Endothelial cell of hepatic sinusoid (primary cell): ENCODE data around the gene PLEKHA1.

Experiments
- in situ Hi-C: cut with HindIII; loops from 2 replicates; pipeline ENCODE4 v1.10.0; 2017; ENCODE audit warnings: low sequenced_read_pairs

PLEKHA1 gene

DNA sequence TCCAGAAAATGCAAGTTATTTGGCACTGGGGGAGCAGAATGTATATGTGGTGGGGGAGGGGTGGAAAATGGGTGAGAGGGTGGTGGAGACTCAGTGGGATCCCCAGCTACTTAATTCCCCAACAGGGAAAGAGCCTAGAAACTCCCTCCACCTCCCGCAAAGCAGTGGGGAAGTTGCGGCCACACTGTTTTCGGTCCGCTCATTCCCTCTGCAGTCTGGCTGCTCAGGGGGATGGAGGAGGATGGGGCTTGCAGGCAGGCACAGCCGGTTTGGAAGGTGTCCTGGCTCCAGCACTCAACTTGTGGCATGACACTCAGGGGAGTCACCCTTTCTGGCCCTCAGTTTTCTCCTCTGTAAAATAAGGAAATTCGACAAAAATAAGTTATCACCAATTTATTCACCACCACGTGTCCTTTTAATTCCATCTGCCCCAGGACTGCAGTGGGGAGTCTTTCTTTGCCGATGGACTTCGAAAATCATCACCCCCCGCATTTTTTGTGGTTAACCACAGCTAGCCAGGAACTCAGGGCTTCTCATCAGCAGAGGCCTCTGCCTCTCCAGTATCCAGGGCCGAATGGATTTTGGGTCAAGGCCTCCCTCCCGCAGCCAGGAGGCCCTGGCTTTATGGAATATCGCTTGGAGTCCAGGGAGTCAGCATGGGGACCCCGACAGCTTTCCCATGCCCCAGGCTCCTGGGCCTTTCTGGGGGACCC, 85.2 kb downstream of the PLEKHA1 start:
- in situ Hi-C loops = no loop called here

DNA sequence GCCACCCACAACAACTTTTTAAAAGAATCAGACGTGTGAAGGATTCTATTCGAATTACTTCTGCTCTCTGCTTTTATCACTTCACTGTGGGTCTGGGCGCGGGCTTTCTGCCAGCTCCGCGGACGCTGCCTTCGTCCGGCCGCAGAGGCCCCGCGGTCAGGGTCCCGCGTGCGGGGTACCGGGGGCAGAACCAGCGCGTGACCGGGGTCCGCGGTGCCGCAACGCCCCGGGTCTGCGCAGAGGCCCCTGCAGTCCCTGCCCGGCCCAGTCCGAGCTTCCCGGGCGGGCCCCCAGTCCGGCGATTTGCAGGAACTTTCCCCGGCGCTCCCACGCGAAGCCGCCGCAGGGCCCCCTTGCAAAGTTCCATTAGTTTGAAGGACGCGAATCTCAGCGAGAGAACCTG, 86.4 kb downstream of the PLEKHA1 start:
- in situ Hi-C loops = no loop called here

DNA sequence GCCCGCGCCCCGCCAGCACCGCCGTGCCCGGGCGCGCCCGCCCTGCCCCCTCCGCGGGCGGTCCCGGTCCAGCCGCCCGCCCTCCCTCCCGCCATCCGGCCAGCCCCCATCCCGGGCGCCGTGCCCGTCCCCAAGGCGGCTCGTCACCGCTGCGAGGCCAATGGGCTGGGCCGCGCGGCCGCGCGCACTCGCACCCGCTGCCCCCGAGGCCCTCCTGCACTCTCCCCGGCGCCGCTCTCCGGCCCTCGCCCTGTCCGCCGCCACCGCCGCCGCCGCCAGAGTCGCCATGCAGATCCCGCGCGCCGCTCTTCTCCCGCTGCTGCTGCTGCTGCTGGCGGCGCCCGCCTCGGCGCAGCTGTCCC, 86.8 kb downstream of the PLEKHA1 start, which contains the start of gene HTRA1:
HTRA1 (plus strand) TSS at position 187 of the 362 bp plus-strand sequence; CDS start at position 287, 100 bp downstream.
- in situ Hi-C loops = no loop called here

- in situ Hi-C loops = no loop called here
Observed at GRCh38 chr10:122461729-122462532, 87.4 kb downstream of the PLEKHA1 start.

DNA sequence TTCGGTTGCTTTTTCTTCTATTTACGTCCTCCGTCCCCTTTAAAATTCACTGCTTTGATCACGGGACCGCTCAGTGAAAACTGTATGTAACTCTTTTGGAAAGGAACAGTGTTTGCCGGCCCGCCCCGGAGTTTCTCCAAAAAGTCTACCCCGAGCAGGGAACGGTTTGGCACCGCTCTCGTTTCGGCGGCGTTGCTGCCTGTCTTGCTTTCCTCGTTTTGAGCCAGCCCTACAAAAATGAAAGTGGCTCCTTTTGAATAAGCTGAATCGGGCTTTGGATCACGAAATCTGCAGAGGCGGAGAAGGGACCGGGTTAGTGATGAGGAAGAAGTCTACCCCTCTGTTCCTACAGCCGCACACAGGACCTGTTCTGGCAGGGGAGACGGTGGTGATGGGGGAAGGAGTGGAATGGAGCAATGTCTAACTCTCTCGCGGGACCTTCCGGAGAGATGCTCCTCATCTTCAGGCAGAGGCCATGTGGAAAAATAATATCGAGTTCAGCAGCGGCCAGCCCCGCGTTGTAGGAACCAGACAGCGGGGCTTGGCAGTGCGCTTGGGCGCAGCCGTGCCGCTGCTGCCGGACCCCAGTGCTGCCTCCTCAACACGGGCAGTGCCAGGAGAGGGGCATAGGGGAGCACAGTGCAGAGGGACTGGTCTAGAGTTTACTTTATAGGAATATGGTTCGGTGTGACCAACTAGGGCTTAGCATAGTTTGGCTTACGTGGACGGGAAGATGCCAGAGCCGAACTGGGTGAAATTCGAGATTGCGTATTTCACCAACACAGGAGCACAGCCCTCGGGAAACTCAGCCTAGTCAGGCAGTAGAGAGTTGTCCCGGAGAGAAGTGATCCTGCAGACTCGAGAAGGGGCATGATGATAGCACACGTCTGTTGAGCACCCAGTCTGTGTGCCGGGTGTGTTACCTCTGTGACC, 88.3 kb downstream of the PLEKHA1 start:
- in situ Hi-C loops = no loop called here

DNA sequence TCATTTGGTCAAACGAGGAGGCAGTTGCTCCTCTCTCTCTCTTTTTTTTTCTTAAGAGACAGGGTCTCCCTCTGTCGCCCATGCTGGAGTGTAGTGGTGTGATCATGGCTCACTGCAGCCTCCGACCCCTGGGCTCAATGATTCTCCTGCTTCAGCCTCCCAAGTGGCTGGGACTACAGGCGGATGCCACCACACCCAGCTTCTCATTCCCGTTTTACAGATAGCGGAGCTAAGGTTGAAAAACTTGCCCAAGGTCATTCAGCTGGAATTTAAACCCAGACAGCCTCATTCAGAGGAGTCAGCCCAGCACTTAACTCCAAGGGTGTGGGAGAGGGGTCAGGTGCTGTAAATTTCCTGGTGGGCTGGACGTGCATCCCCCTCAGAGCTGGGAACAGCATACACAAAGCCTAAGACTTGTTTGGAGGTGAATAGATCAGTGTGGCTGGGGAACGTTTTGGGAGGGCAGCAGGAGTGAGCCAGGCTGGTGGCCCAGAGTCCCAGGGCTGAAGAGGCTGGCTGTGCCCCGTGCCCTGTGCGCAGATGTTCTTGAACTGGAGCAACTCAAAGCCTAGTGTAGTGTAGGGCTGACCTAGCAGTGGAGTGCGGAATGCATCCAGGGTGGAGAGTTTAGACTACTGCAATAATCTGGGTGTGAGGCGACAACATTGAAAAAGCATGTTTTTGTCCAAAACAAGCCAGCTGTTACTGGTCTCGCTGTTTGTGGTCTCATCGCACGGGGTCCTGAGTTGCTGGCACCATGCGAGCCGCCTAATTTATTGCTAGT, 89.2 kb downstream of the PLEKHA1 start:
- in situ Hi-C loops = no loop called here

DNA sequence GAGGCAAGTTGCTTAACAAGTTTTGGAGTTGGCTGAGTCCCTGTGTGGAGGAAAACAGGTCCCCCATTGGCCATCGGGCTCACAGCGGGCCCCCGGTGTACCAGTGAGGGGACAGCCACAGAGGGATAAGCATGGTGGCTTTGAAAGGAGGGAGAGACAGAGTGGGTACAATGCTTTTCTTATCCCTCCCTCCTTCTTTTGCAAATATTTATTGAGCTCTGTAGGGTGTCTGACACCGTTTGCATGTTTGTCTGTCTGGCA, 89.7 kb downstream of the PLEKHA1 start:
- in situ Hi-C loops = no loop called here

- in situ Hi-C loops = no loop called here
Observed at GRCh38 chr10:122464586-122464985, 90.1 kb downstream of the PLEKHA1 start.

DNA sequence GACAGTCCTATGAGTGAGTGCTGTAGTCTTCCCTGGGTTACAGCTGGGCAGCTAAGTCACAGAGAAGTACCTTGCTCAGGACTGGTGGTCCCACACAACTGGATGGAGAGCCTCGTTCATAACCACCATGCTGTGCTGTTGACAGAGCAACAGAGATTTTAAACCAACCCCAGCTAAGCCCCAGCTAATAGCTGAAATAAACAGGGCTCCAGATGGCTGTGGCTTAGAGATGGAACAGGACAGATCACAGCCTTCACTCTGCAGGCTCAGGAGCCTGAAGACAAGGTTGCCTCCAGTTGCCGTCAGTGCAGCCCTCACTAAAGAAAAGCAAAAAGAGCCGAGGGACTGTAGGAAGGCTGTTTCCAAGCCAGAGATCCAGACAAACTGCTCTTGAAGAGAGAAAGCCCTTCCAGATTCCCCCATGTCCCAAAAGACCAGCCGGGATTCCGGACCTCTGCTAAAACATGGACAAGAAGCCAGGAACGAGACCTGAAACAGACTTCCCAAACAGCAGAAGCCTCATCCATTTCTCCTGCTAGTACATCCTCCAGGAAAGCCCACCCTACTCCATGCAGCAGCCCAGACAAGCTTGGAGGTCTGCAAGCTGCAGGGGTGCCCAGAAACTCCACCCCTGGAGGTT, 91.0 kb downstream of the PLEKHA1 start:
- in situ Hi-C loops = no loop called here

- in situ Hi-C loops = no loop called here
Observed at GRCh38 chr10:122466951-122467381, 92.5 kb downstream of the PLEKHA1 start.

- in situ Hi-C loops = no loop called here
Observed at GRCh38 chr10:122467701-122468100, 93.2 kb downstream of the PLEKHA1 start.

- in situ Hi-C loops = no loop called here
Observed at GRCh38 chr10:122468307-122468925, 93.9 kb downstream of the PLEKHA1 start.

GRCh38 chr10:122468926-122469781, 94.6 kb downstream of the PLEKHA1 start:
- in situ Hi-C loops = no loop called here

GRCh38 chr10:122469848-122470247, 95.3 kb downstream of the PLEKHA1 start:
- in situ Hi-C loops = loop anchor here (5.0 kb wide), 1 partner anchor 82 kb away; no protein-coding TSS in a partner anchor

DNA sequence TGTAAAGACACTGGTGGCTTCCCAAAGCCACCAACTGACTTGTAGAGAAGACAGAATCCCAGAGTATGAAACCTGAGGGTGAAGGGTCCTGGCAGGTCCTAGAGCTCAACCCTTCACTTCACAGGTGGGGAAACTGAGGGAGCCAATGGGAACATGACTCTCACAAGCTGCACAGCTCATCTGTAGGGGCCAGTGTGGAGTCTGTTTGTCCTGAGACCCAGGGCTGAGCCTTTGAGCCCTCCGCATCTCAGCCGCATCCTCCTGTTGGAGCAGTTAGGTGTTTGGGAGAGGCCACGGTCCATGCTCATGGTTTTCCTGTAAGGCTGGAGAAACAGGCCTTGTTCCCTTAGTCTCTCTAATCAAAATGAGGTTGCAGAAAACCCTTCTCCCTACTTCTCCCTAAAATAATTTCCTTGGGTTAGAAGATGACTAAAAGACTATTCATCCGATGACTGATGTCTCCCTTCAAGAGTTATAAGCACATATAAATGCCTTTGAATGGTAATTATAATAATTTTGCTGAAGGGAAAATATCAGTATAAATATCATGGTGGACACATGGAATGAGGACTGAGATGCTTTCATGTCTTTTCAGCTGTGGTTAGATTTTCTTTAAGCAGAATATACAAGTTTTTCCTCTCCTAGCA, 97.1 kb downstream of the PLEKHA1 start:
- in situ Hi-C loops = loop anchor here (5.0 kb wide), 1 partner anchor 81 kb away; no protein-coding TSS in a partner anchor

DNA sequence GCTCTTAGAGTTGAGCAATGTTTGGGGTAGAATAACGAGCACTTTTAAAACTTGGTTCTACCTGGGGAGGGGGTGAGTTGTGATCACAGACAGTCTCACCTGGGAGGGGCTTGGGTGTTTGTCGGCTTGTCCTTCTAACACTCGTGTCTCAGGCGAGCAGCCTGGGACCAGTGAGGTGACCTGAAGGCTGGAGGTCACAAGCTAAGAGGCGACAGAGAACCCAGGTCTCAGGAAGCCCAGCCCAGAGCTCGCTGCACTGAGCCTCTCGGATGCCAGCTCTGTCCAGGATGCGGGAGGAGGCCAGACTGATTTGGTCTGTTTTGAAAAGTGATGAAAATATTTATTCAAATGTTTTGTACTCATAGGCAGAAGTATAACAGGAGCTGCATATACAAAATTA, 98.6 kb downstream of the PLEKHA1 start:
- in situ Hi-C loops = loop anchor here (5.0 kb wide), 1 partner anchor 79 kb away; no protein-coding TSS in a partner anchor

GRCh38 chr10:122474131-122474818, 99.8 kb downstream of the PLEKHA1 start:
- in situ Hi-C loops = loop anchor here (5.0 kb wide), 1 partner anchor 78 kb away; no protein-coding TSS in a partner anchor
